Stomach smooth muscle (tissue), 2 donors: Measurements from ENCODE around the gene FGF8.

Experiments used
- H3K27ac ChIP-seq: one replicate; pipeline ENCODE4 v1.7.0; 2013; ENCODE audit warnings: mild to moderate bottlenecking, low read length, inconsistent platforms
- H3K27me3 ChIP-seq, 2 donors: one replicate each; pipeline ENCODE4 v1.7.0; 2013; ENCODE audit warnings: low read length in 2 of 2; ENCODE audit not compliant: insufficient read depth in 2 of 2, control insufficient read depth in 1 of 2
- H3K36me3 ChIP-seq, 2 donors: one replicate each; pipeline ENCODE4 v1.7.0; 2013; ENCODE audit warnings: low read length in 2 of 2; ENCODE audit not compliant: control insufficient read depth in 2 of 2, insufficient read depth in 2 of 2
- H3K4me1 ChIP-seq: one replicate; pipeline ENCODE4 v1.7.0; 2013; ENCODE audit warnings: low read length; ENCODE audit not compliant: control insufficient read depth, insufficient read depth
- H3K4me3 ChIP-seq, 2 donors: one replicate each; pipeline ENCODE4 v1.7.0; 2013; ENCODE audit warnings: low read length in 2 of 2
- H3K9ac ChIP-seq, 2 donors: one replicate each; pipeline ENCODE4 v1.7.0; 2013; ENCODE audit warnings: low read length in 2 of 2, mild to moderate bottlenecking in 1 of 2
- H3K9me3 ChIP-seq, 2 donors: one replicate each; pipeline ENCODE4 v1.7.0; 2013; ENCODE audit warnings: low read length in 2 of 2; ENCODE audit not compliant: control insufficient read depth in 2 of 2
- donor health status: healthy.
- donor health status: Pancreatic carcinoma.

FGF8 gene

GRCh38 chr10:101781984-101782810 lies 6.3 kb upstream of the FGF8 start:
- Histone ChIP-seq H3K27me3 (peaks cover 22 to 32% of the 10 kb centered on the region in 2 donors), H3K9me3 (no peaks in the 10 kb centered on the region), H3K4me3 (peak overlapping the region; percentile 86 to 89), H3K9ac (peak overlapping the region; percentile 79 to 85), H3K4me1 (peaks cover 50% of the 10 kb centered on the region), H3K36me3 (peaks cover 18 to 26% of the 10 kb centered on the region in 2 donors), H3K27ac (no peak overlapping the region)

- Histone ChIP-seq H3K27ac (no peak overlapping the region), H3K36me3 (peaks cover 15 to 22% of the 10 kb centered on the region in 2 donors), H3K4me3 (peak overlapping the region in 1 of 2 donors; percentile 86), H3K4me1 (peaks cover 50% of the 10 kb centered on the region), H3K9ac (no peak overlapping the region), H3K27me3 (peaks cover 27 to 38% of the 10 kb centered on the region in 2 donors), H3K9me3 (no peaks in the 10 kb centered on the region)
Observed at GRCh38 chr10:101781655-101781983, 5.7 kb upstream of the FGF8 start.

GRCh38 chr10:101780818-101781654 lies 5.1 kb upstream of the FGF8 start:
- H3K36me3 ChIP-seq: peaks cover 11 to 19% of the 10 kb centered on the region in 2 donors
- H3K9ac ChIP-seq: no peak overlapping the region
- H3K4me3 ChIP-seq: no peak overlapping the region
- no peaks in the 10 kb centered on the region for H3K9me3 ChIP-seq
- peaks cover 27 to 41% of the 10 kb centered on the region in 2 donors for H3K27me3 ChIP-seq
- H3K4me1 ChIP-seq: peaks cover 54% of the 10 kb centered on the region
- H3K27ac ChIP-seq: no peak overlapping the region

- no peak overlapping the region for H3K9ac ChIP-seq
- peaks cover 57% of the 10 kb centered on the region for H3K4me1 ChIP-seq
- H3K27me3 ChIP-seq: peaks cover 29 to 44% of the 10 kb centered on the region in 2 donors
- no peaks in the 10 kb centered on the region for H3K9me3 ChIP-seq
- peak overlapping the region; percentile 63 to 72 for H3K4me3 ChIP-seq
- no peak overlapping the region for H3K27ac ChIP-seq
- peaks cover 5 to 11% of the 10 kb centered on the region in 2 donors for H3K36me3 ChIP-seq
Observed at GRCh38 chr10:101780187-101780817, 4.4 kb upstream of the FGF8 start.

GRCh38 chr10:101779544-101780186 lies 3.8 kb upstream of the FGF8 start:
- Histone ChIP-seq H3K4me1 (peaks cover 62% of the 10 kb centered on the region), H3K9me3 (no peaks in the 10 kb centered on the region), H3K27ac (no peak overlapping the region), H3K9ac (peak overlapping the region in 1 of 2 donors; percentile 39), H3K27me3 (peaks cover 35 to 51% of the 10 kb centered on the region in 2 donors), H3K4me3 (peak overlapping the region; percentile 63 to 72), H3K36me3 (peaks cover 3 to 5% of the 10 kb centered on the region in 2 donors)

- H3K4me3 ChIP-seq: peak overlapping the region; percentile 63 to 72
Observed at GRCh38 chr10:101778781-101779543, 3.0 kb upstream of the FGF8 start.

GRCh38 chr10:101778151-101778780 lies 2.4 kb upstream of the FGF8 start:
- no peak overlapping the region for H3K27ac ChIP-seq
- H3K36me3 ChIP-seq: no peaks in the 10 kb centered on the region
- H3K9me3 ChIP-seq: no peaks in the 10 kb centered on the region
- H3K4me1 ChIP-seq: peaks cover 54% of the 10 kb centered on the region
- no peak overlapping the region for H3K9ac ChIP-seq
- H3K27me3 ChIP-seq: peaks cover 47 to 65% of the 10 kb centered on the region in 2 donors
- no peak overlapping the region for H3K4me3 ChIP-seq

More at GRCh38 chr10:101778781-101779543, 3.0 kb upstream of the FGF8 start:
- Histone ChIP-seq H3K27ac (no peak overlapping the region), H3K4me1 (peaks cover 61% of the 10 kb centered on the region), H3K36me3 (no peaks in the 10 kb centered on the region), H3K27me3 (peaks cover 41 to 58% of the 10 kb centered on the region in 2 donors), H3K9ac (peak overlapping the region in 1 of 2 donors; percentile 5), H3K9me3 (no peaks in the 10 kb centered on the region)

GRCh38 chr10:101777619-101778145 lies 1.8 kb upstream of the FGF8 start:
- Histone ChIP-seq H3K9ac (no peak overlapping the region), H3K4me1 (peaks cover 54% of the 10 kb centered on the region), H3K27me3 (peaks cover 53 to 70% of the 10 kb centered on the region in 2 donors), H3K4me3 (no peak overlapping the region), H3K36me3 (no peaks in the 10 kb centered on the region), H3K9me3 (no peaks in the 10 kb centered on the region), H3K27ac (no peak overlapping the region)

GRCh38 chr10:101776161-101776817 lies 375 bp upstream of the FGF8 start:
- Histone ChIP-seq H3K27me3 (peaks cover 64 to 84% of the 10 kb centered on the region in 2 donors), H3K4me3 (no peak overlapping the region), H3K9ac (no peak overlapping the region), H3K27ac (no peak overlapping the region), H3K36me3 (no peaks in the 10 kb centered on the region), H3K4me1 (peaks cover 41% of the 10 kb centered on the region), H3K9me3 (no peaks in the 10 kb centered on the region)
